IPS-15b (cell line): ENCODE data around the gene CRTC1.

Source experiments
- H3K27me3 ChIP-seq: one replicate; pipeline ENCODE4 v1.6.1; 2013; ENCODE audit warnings: low read length; ENCODE audit not compliant: control insufficient read depth, insufficient read depth
- H3K36me3 ChIP-seq: one replicate; pipeline ENCODE4 v1.6.1; 2013; ENCODE audit warnings: low read length; ENCODE audit not compliant: control insufficient read depth, insufficient read depth
- H3K4me1 ChIP-seq: one replicate; pipeline ENCODE4 v1.6.1; 2013; ENCODE audit warnings: mild to moderate bottlenecking, low read length; ENCODE audit not compliant: control insufficient read depth, insufficient read depth
- H3K4me3 ChIP-seq: one replicate; pipeline ENCODE4 v1.5.1; 2013; ENCODE audit warnings: low read depth, low read length
- H3K9ac ChIP-seq: one replicate; pipeline ENCODE4 v1.6.1; 2013; ENCODE audit warnings: low read depth, mild to moderate bottlenecking, low read length
- H3K9me3 ChIP-seq: one replicate; pipeline ENCODE4 v1.6.1; 2013; ENCODE audit warnings: mild to moderate bottlenecking, low read length; ENCODE audit not compliant: control insufficient read depth, insufficient read depth

CRTC1 gene

DNA sequence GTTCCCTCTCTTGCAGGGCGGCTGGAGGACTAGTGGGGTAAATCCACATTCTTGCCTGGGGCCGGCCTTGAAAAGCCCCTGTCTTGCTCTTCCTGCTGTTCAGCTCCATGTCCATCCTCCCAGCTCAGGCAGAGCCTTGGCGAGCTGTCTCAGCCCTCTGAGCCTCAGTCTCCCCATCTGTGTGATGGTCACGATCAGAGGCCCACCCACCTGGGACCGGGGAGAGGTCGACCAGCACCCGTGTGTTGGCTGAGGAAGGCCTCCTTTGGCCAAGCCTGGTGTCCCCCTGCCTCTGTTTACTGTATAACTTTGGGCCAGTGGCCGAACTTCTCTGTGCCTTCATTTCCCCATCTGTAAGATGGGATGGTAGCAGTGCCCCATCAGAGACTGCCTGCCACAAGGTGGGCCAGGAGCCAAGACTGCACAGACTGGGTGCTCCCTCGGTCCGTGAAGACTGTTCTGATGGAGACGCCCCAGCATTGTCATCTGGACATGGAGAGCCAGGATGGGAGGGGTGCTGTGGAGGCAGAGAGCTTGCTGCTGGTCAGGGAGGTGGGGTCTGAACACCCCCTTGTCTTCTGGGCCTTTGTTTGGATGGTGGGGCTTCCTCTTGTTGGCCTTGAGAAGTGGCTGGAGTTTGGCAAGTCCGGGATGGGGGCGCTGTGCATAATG lies 28.2 kb upstream of the CRTC1 start:
- Histone ChIP-seq H3K4me1 (peaks cover 4% of the 10 kb centered on the region), H3K36me3 (no peaks in the 10 kb centered on the region), H3K9me3 (no peaks in the 10 kb centered on the region), H3K27me3 (no peaks in the 10 kb centered on the region), H3K9ac (no peak overlapping the region), H3K4me3 (no peak overlapping the region)

DNA sequence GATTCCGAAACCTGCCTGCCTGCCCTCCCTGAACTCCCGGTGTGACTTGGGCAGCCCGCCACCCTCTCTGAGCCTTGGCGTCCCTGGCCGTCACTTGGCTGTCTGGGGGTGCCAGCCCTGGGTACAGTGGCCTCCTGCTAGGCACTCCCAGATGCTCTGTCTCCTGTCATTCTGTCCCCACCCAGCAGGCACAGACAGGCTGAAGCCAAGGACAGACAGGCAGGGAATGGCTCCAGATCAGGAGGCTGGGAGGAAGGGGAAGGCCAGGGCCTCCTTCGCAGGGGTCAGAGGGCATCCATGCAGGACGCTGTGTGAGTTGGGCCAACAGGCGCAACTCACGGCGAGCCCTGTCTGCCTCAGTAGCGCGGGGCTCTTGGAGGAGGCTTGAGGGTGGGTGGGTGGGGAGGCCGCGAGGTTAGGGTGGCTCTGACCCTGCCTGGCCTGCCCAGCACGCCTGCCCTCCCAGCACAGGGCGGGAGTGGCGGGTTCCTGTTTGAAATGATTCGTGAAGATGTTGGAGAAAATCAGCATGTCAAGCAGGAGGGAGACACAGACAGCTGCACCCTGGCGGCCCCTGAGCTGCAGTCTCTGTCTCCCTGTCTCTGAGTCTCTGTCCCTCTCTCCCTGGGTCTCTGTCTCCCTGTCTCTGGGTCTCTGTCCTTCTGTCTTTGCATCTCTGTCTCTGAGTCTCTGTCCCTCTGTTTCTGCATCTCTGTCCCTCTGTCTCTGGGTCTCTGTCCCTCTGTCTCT lies 27.0 kb upstream of the CRTC1 start:
- H3K4me1 ChIP-seq: peaks cover 2% of the 10 kb centered on the region
- no peaks in the 10 kb centered on the region for H3K9me3 ChIP-seq
- H3K27me3 ChIP-seq: no peaks in the 10 kb centered on the region
- H3K36me3 ChIP-seq: no peaks in the 10 kb centered on the region
- H3K4me3 ChIP-seq: no peak overlapping the region
- H3K9ac ChIP-seq: no peak overlapping the region

DNA sequence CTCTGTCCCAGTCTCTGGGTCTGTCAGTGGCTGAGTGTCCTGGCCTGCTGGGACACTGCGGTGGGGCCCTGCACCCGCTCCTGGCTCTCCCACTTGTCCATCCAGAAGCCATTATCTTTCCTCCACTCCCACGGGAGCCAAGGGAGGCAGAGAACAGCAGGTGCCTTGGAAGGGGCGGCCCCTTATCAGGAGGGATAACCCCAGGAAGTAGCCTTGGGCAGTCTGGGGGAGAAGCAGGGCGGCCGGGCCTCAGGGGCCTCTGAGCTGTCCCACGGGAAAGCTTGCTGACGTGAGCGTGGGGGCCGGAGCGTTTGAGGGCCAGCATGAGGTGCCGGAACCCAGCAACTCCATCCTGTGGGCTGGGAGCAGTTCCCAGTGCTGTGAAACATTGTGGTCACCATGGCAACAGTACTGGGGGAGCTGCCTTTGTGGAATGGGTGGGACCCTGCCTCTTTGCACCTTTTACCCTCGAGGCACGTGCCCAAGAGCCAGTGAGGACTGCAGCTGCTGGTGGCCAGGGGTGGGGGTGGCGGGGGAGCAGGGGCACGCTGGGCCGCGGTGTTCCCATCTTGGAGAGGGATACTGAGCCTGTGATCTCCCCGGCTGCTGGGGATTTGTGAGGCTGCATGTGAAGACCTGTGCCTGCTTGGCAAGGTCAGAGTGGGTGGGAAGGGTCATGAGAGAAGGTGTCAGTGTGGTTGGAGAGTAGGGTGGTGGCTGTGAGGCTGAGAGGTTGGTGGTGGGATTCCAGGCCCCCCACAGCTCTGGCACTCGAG lies 25.7 kb upstream of the CRTC1 start:
- H3K9me3 ChIP-seq: no peaks in the 10 kb centered on the region
- H3K4me1 ChIP-seq: peaks cover 2% of the 10 kb centered on the region
- H3K9ac ChIP-seq: no peak overlapping the region
- no peak overlapping the region for H3K4me3 ChIP-seq
- no peaks in the 10 kb centered on the region for H3K36me3 ChIP-seq
- no peaks in the 10 kb centered on the region for H3K27me3 ChIP-seq

DNA sequence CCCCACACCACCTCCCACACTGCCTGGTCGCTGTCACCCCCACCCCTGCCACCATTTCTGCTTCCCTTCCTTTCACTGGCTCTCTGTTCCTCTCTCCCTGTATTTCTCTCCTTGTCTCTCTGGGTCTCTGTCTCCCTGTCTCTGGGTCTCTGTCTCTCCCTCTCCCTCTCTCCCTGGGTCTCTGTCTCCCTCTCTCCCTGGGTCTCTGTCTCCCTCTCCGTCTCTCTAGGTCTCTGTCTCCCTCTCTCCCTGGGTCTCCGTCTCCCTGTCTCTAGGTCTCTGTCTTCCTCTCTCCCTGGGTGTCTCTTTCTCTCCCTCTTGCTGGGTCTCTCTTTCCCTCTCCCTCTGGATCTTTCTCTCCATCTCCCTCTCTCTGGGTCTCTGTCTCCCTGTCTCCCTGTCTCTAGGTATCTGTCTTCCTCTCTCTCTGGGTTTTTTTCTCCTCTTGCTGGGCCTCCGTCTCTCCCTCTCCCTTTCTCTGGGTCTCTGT lies 25.1 kb upstream of the CRTC1 start:
- Histone ChIP-seq H3K9ac (no peak overlapping the region), H3K4me1 (peaks cover 2% of the 10 kb centered on the region)

DNA sequence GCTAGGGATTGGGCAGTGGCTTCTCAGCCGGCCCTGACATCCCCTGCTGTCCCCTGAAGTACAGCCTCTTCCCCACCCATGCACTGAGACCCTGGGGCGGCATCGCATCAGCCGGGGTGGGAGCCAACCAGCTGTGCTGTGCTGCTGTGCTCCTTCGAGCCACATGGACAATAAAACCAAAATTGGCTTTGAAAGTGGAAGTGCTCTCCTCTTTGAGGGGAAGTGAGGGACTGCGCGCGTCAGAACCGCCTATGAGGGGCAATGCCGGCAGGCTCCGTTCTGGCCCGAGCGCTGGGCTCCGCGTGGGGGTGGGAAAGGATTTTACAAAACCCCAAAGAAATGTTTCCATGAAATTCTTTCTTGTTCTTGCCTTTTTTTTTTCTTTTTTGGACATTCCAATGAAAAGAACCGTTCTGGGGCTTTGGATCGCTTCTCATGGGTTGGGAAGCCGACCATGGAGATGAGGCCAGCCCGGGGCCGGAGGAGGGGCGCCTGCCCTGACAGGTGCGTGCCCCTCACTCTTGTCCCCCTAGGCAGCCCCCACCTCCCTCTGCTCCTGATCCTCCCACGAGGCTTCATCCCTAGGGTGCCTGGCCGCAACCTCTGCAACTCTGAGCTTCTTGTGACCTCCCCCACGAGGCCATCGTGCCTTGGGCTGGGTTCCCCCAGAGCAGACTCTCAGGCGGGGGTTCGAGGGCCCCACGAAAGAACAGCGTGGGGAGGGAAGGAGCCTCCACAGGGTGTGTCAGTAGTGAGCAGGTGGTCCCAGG lies 24.0 kb upstream of the CRTC1 start:
- no peaks in the 10 kb centered on the region for H3K9me3 ChIP-seq
- no peaks in the 10 kb centered on the region for H3K36me3 ChIP-seq
- H3K9ac ChIP-seq: no peak overlapping the region
- no peaks in the 10 kb centered on the region for H3K27me3 ChIP-seq
- H3K4me1 ChIP-seq: peaks cover 2% of the 10 kb centered on the region
- no peak overlapping the region for H3K4me3 ChIP-seq

More for the DNA sequence above, 25.1 kb upstream of the CRTC1 start:
- Histone ChIP-seq H3K27me3 (no peaks in the 10 kb centered on the region), H3K36me3 (no peaks in the 10 kb centered on the region), H3K4me3 (no peak overlapping the region), H3K9me3 (no peaks in the 10 kb centered on the region)

DNA sequence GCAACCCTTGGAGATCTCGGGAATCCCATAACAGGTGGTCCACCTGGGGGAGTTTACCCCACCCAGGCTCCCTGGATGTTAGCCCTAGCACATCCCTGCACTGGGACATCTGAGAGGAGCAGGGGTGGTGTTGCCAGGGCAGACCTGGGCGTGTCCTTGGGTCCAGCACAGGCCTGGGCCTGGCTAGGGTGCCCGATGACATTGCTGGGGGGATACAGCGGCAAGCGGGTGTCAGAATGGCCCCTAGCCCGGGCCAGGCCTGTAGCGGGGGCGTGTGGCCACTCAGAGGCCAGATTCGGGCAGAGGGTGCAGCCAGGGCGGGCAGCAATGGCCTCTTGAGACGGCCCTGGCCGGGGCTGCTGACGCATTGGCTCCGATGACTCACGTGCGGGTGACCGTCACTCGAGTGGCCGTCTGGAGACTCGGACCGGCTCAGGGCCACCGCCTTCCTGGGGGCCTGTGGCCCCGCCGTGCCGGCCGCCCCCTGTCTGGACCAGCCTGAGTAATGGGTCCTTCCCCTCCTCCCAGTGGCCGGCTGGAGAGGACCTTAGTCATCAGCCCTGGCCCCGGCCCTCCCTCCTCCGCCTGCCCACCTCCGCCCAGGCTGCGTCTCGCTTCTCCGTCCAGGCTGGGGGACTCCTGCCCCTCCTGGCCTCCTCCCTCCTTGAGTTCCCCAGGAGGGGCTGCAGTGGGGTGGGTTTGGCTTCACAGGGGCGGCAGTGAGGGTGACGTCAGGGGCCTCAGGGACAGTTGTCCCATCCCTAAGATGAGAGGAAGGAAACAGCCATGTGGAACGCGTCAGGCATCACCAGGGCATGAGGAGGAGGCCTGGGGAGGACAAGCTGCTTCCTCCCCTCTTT lies 23.2 kb upstream of the CRTC1 start:
- Histone ChIP-seq H3K27me3 (no peaks in the 10 kb centered on the region), H3K4me3 (no peak overlapping the region), H3K36me3 (no peaks in the 10 kb centered on the region), H3K9me3 (no peaks in the 10 kb centered on the region), H3K9ac (no peak overlapping the region), H3K4me1 (peaks cover 2% of the 10 kb centered on the region)

DNA sequence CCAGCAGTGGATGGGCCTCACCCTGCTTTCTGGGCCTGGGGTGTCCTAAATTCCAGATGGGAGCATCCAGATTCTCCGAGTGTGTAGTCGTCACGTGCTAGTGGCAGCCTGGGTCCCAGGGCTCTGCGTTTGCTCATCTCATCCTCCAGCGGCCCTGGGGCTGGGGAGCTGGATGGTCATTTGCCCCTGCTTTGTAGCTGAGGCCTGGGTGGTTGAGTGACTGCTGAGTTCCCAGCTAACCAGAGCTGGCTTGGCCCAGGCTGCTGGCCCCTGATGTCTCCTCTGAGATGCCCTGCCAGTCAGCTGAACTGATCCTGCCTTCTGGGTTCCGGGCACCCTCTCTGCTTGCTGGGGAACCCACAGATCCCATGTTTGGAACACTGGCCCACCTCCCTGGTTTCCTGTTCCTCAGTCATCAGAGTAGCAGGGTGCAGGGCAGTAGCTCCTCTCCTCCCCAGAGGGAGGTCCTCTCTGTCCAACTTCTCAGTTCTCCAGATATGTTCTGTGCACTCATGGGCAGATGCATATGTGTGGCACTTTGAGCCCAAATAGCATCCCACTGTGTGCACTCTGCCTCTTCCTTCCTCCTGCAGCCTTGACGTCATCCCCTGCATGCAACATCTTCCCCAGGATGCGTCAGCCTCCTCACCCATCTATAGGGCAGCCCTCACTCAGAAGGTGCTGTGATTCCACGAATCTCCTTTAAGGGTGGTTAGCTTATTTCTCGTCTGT lies 22.4 kb upstream of the CRTC1 start:
- H3K36me3 ChIP-seq: no peaks in the 10 kb centered on the region
- H3K4me1 ChIP-seq: peaks cover 2% of the 10 kb centered on the region
- no peak overlapping the region for H3K4me3 ChIP-seq
- no peaks in the 10 kb centered on the region for H3K27me3 ChIP-seq
- H3K9ac ChIP-seq: no peak overlapping the region
- H3K9me3 ChIP-seq: no peaks in the 10 kb centered on the region

DNA sequence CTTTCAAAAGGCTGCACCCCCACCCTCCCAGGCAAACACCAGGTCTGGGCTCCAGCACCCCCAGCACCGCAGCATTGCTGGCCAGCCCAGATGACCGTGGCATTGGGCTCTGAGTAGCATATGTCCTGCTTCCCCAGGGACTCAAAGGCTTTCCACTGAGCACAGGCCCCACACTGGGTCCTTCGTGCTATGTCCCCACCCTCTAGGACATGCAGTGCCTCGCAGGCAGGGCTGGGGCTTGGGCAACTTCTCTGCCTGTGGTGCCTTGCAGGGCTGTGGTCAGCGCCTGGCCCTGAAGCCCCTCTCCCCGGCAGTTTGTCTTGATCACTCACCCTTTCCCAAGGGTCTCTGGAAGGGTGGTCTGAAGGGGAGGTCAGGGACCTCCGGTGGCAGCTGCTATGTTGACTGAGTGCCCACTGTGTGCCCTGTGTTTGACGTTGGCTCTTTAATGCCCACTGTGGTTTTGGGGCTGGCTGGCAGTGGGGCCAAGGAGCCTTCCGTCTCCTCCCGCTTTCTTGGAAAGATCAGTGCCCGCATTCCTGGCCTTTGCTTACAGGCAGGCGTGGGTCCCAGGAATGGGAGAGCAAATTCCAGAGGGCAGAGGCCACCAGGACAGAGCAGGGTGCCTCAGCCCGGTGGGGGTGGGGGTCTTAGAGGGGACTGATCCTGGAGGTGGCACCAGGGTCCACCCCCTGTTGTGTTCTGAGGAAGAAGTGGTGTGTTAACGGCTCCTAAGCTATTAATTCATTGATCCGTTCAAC lies 20.3 kb upstream of the CRTC1 start:
- Histone ChIP-seq H3K4me1 (no peaks in the 10 kb centered on the region), H3K9ac (no peak overlapping the region), H3K27me3 (no peaks in the 10 kb centered on the region), H3K9me3 (no peaks in the 10 kb centered on the region), H3K36me3 (peaks cover 7% of the 10 kb centered on the region), H3K4me3 (no peak overlapping the region)

DNA sequence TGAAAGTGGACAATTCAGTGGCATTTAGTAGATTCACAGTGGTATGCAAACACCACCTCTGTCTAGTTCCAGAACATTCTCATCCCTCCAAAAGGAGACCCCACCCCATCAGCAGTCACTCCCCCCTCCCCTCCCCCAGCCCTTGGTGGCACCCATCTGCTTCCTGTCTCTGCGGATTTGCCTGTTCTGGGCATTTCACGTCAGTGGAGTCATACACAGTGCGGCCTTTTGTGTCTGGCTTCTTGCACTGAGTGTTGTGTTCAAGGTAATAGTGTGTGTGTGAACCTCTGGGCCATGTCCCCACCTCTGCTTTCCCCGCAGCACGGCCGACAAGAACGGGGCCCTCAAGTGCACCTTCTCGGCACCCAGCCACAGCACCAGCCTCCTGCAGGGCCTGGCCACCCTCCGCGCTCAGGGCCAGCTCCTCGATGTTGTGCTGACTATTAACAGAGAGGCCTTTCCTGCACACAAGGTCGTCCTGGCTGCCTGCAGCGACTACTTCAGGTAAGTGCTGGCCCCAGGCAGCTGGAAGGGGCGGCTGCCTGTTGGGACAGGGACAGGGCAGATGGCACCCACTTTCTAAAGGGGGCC lies 19.4 kb upstream of the CRTC1 start:
- H3K36me3 ChIP-seq: peaks cover 13% of the 10 kb centered on the region
- H3K9me3 ChIP-seq: no peaks in the 10 kb centered on the region
- H3K9ac ChIP-seq: no peak overlapping the region
- H3K4me1 ChIP-seq: no peaks in the 10 kb centered on the region
- no peaks in the 10 kb centered on the region for H3K27me3 ChIP-seq
- H3K4me3 ChIP-seq: no peak overlapping the region
